CD8-positive, alpha-beta memory T cell (primary cell): ENCODE measurements around the gene ITGA7. TPM values are rescaled to one million over a fixed set of nuclear protein-coding genes. Genes with fewer than 3 reads are reported as not detected.

Source experiments
- CTCF ChIA-PET: fragments of 350-600 bp; sonication (Branson Sonifier 250); formaldehyde crosslinking; loops from one replicate; lab custom pipeline; 2021; ENCODE audit warnings: antibody characterized with exemption; lab: Charles Lee
- POLR2A ChIA-PET: fragments of 350-600 bp; sonication (Branson Sonifier 250); formaldehyde crosslinking; loops from one replicate; lab custom pipeline; 2021; ENCODE audit warnings: antibody characterized with exemption; lab: Charles Lee
- DNase-seq, 5 donors: peaks; one replicate each; pipeline versions ENCODE4 v3.0.0 to v3.0.0-alpha.2; 2020 to 2022; ENCODE audit warnings: mixed read lengths in 1 of 5
- H3K27ac ChIP-seq: one replicate; pipeline ENCODE4 v1.7.0; 2013; ENCODE audit warnings: low read depth, mild to moderate bottlenecking, low read length, moderate library complexity
- H3K27me3 ChIP-seq: 2 replicates; pipeline ENCODE4 v1.7.0; 2013; ENCODE audit warnings: low read length, mild to moderate bottlenecking; ENCODE audit not compliant: insufficient read depth, poor library complexity, severe bottlenecking
- H3K36me3 ChIP-seq: 2 replicates; pipeline ENCODE4 v1.7.0; 2013; ENCODE audit warnings: mild to moderate bottlenecking, low read length, moderate library complexity; ENCODE audit not compliant: insufficient read depth
- H3K4me1 ChIP-seq: 2 replicates; pipeline ENCODE4 v1.7.0; 2013; ENCODE audit warnings: mild to moderate bottlenecking, low read length, moderate library complexity; ENCODE audit not compliant: insufficient read depth
- H3K4me3 ChIP-seq: 2 replicates; pipeline ENCODE4 v1.7.0; 2013; ENCODE audit warnings: mild to moderate bottlenecking, low read length
- H3K9me3 ChIP-seq: 2 replicates; pipeline ENCODE4 v1.7.0; 2013; ENCODE audit warnings: mild to moderate bottlenecking, low read length
- H3K27ac Mint-ChIP-seq, 8 donors: one replicate each; pipeline ENCODE4 v1.8.0; 2020 to 2021; ENCODE audit warnings: mixed read lengths in 8 of 8, mild to moderate bottlenecking in 6 of 8, inconsistent platforms in 3 of 8, moderate library complexity in 3 of 8
- H3K27me3 Mint-ChIP-seq, 2 donors: one replicate each; pipeline ENCODE4 v1.8.0; 2020 to 2021; ENCODE audit warnings: mixed read lengths in 2 of 2, mild to moderate bottlenecking in 1 of 2, moderate library complexity in 1 of 2
- H3K36me3 Mint-ChIP-seq, 3 donors: one replicate each; pipeline ENCODE4 v1.8.0; 2020 to 2021; ENCODE audit warnings: mixed read lengths in 3 of 3, inconsistent platforms in 1 of 3, mild to moderate bottlenecking in 1 of 3
- H3K4me1 Mint-ChIP-seq, 3 donors: one replicate each; pipeline ENCODE4 v1.8.0; 2020 to 2021; ENCODE audit warnings: mixed read lengths in 3 of 3, inconsistent platforms in 1 of 3, mild to moderate bottlenecking in 1 of 3
- H3K4me3 Mint-ChIP-seq, 7 donors: one replicate each; pipeline ENCODE4 v1.8.0; 2020 to 2021; ENCODE audit warnings: mixed read lengths in 7 of 7, mild to moderate bottlenecking in 6 of 7, moderate library complexity in 4 of 7, inconsistent platforms in 2 of 7
- H3K9me3 Mint-ChIP-seq, 5 donors: one replicate each; pipeline ENCODE4 v1.8.0; 2020 to 2022; ENCODE audit warnings: mixed read lengths in 5 of 5, mild to moderate bottlenecking in 3 of 5, moderate library complexity in 2 of 5, inconsistent platforms in 1 of 5
- polyA plus RNA-seq: library from polyadenylated mRNA; unstranded; fragments of 300-500 nt; fragmentation: Illumina TruSeq; gene quantifications from one replicate; pipeline ENCODE4 v1.2.3, GENCODE V29; 2021
- total RNA-seq, 2 experiments: library from RNA; stranded (reverse); gene quantifications; one replicate each; pipeline ENCODE4 v1.2.3, GENCODE V29; 2021

The ITGA7 gene
- total and polyA plus RNA-seq, 3 experiments from 2014 or later, result 0.36 to 3.1 (median 2.7) TPM

- Mint-ChIP-seq H3K27ac (no peak overlapping the region), H3K27me3 (peaks cover 13 to 26% of the 10 kb centered on the region in 2 donors), H3K4me3 (no peak overlapping the region), H3K36me3 (peaks cover 0 to 2% (median 0%) of the 10 kb centered on the region in 3 donors), H3K9me3 (no peaks in the 10 kb centered on the region), H3K4me1 (peaks cover 10 to 13% (median 11%) of the 10 kb centered on the region in 3 donors)
- POLR2A ChIA-PET, result no interaction called here
- Histone ChIP-seq H3K9me3 (no peaks in the 10 kb centered on the region), H3K27ac (no peak overlapping the region), H3K36me3 (no peaks in the 10 kb centered on the region), H3K27me3 (peaks cover 12% of the 10 kb centered on the region), H3K4me3 (no peak overlapping the region), H3K4me1 (peaks cover 9% of the 10 kb centered on the region)
- DNase-seq, result peak in 1 of 5 donors; percentile 6
- CTCF ChIA-PET, result no interaction called here
These were observed 4.4 kb downstream of the ITGA7 start for GRCh38 chr12:55703288-55703687.

DNA sequence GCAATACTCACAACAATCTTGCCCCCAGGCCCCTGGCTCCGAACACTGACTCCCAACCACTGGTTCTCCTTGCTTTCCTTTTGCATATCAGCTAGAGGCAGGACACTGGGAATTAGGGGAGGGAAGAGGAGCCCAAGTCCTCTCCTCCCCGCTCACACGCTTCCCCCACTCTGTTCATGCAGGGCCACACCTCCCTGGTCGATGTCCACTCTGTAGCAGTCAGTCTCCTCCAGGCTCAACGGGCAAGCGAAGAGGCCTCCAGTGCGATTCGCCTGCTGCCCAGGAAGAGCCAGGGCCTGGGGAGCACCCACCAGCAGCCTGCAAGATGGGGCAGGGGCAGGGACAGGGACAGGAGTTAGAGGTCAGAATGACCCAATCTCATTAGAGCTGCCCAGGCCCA, 4.8 kb downstream of the ITGA7 start:
- ChIA-PET CTCF (no interaction called here), POLR2A (no interaction called here)
- no peak overlapping the region for H3K4me3 Mint-ChIP-seq
- Histone ChIP-seq H3K4me1 (peaks cover 6% of the 10 kb centered on the region), H3K9me3 (no peaks in the 10 kb centered on the region), H3K27ac (no peak overlapping the region), H3K4me3 (no peak overlapping the region), H3K36me3 (no peaks in the 10 kb centered on the region), H3K27me3 (peaks cover 12% of the 10 kb centered on the region)
- H3K27me3 Mint-ChIP-seq, result peaks cover 10 to 22% of the 10 kb centered on the region in 2 donors
- H3K9me3 Mint-ChIP-seq, result no peaks in the 10 kb centered on the region
- H3K4me1 Mint-ChIP-seq, result peaks cover 7 to 8% (median 7%) of the 10 kb centered on the region in 3 donors
- no peak overlapping the region for H3K27ac Mint-ChIP-seq
- peak in 1 of 5 donors; percentile 26 for DNase-seq
- peaks cover 0 to 2% (median 0%) of the 10 kb centered on the region in 3 donors for H3K36me3 Mint-ChIP-seq

DNA sequence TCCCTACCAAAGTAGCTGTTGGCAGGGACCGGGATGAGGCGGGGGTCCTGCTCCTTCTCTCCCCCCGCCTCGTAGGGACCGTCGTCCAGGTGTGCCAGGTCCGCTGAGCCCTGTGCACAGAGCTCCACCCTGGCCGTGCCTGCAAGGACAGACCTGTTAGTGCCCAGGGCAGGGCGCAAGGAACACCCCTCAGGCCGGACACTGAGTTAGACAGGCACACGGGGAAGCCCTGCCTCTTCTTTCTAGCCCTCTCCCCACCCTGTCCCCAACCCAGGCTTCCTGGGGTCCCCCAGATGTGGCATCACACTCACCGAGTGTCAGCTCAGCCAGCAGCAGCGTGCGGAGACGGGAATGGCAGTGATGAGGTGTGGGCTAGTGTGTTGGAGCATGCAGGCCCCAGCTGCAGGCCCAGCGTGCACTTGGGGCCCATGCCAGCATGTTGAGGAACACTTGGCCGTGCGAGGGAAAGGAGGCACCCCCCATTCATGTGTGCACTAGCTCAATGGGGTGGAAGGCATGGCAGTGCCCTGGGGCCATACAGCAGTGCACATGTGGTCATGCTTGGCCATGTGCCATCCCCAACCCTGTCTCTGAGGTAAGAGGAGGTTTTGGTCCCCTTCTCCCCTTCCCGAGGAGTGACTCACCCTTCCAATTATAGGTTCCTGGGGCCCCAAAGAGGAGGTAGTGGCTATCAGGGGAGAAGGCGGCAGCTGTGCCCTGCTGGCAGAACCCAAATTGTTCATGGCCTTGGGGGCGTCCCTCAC, 7.3 kb downstream of the ITGA7 start:
- DNase-seq, result peak in 1 of 5 donors; percentile 37
- ChIA-PET CTCF (interaction anchor here (1.1 kb wide), 1 partner anchor 44 kb away, joined by 3 read pairs; no protein-coding TSS in a partner anchor), POLR2A (no interaction called here)
- no peaks in the 10 kb centered on the region for H3K4me1 ChIP-seq
- Mint-ChIP-seq H3K27ac (no peak overlapping the region), H3K4me3 (no peak overlapping the region), H3K4me1 (no peaks in the 10 kb centered on the region), H3K9me3 (no peaks in the 10 kb centered on the region), H3K36me3 (peaks cover 0 to 2% (median 0%) of the 10 kb centered on the region in 3 donors), H3K27me3 (peaks cover 9 to 17% of the 10 kb centered on the region in 2 donors)
- H3K4me3 ChIP-seq, result no peak overlapping the region
- no peak overlapping the region for H3K27ac ChIP-seq
- H3K9me3 ChIP-seq, result no peaks in the 10 kb centered on the region
- H3K36me3 ChIP-seq, result no peaks in the 10 kb centered on the region
- no peaks in the 10 kb centered on the region for H3K27me3 ChIP-seq

DNA sequence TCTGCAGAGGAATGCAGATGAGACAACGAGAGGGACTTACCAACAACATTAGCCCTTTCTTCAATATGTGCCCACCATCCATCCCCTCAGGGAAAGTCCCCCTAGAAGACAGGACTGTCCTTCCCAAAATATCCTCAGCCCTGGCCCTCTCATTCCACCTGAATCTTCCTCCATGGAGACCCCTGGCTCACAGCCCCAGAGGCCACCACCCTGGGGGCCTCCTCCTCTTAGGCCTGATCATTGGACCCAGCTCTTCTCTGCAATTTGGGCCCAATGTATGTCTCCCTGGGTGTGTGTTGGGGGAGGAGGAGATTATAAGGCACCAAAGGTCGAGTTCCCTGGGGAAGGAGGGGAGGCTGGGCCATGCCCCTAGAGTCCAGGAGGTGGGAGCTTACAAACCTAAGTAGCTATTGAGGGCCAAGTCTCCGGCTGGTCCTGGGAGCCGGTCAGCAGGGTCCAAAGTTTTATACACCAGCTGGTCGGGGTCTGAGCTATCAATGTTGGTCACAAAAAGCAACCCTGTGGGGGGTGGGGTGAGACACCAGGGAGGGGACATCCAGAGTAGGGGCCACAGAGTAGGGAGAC, 8.1 kb downstream of the ITGA7 start:
- POLR2A ChIA-PET, result no interaction called here
- H3K4me3 ChIP-seq, result no peak overlapping the region
- DNase-seq, result peak in 1 of 5 donors; percentile 26

DNA sequence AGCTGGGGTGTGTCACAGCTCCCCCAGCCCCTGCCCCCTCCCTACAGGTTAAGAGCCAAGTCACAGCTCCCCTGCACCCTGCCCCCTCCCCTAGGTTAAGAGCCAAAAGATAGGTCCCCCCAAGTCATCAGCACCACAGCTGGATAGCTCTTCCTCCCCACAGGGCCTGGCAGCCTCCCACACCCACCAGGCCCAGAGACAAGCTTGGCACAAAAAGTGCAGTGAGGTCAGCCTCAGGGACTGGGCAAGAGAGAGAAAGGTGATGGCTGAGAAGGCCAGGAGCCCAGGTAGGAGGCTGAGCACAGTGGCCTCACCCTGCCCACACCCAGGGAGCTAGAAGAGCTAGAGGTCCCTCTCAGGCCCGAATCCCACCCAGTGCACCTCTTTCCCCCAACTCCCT, 8.7 kb downstream of the ITGA7 start:
- Histone ChIP-seq H3K9me3 (no peaks in the 10 kb centered on the region), H3K27me3 (no peaks in the 10 kb centered on the region), H3K4me1 (no peaks in the 10 kb centered on the region), H3K36me3 (no peaks in the 10 kb centered on the region), H3K27ac (no peak overlapping the region), H3K4me3 (no peak overlapping the region)
- Mint-ChIP-seq H3K9me3 (no peaks in the 10 kb centered on the region), H3K27ac (no peak overlapping the region), H3K36me3 (peaks cover 0 to 2% (median 0%) of the 10 kb centered on the region in 3 donors), H3K4me3 (no peak overlapping the region), H3K27me3 (peaks cover 9 to 11% of the 10 kb centered on the region in 2 donors), H3K4me1 (no peaks in the 10 kb centered on the region)
- DNase-seq, result peak in 1 of 5 donors; percentile 16
- ChIA-PET CTCF (interaction anchor here (0.9 to 1.1 kb wide), 2 partner anchors 41 to 43 kb away, joined by 3 read pairs; no protein-coding TSS in a partner anchor), POLR2A (no interaction called here)

More for the DNA sequence above, 8.1 kb downstream of the ITGA7 start:
- Mint-ChIP-seq H3K27ac (peak overlapping the region in 1 of 8 donors; percentile 51), H3K36me3 (peaks cover 0 to 2% (median 0%) of the 10 kb centered on the region in 3 donors), H3K27me3 (peaks cover 9 to 17% of the 10 kb centered on the region in 2 donors), H3K9me3 (no peaks in the 10 kb centered on the region), H3K4me1 (no peaks in the 10 kb centered on the region), H3K4me3 (no peak overlapping the region)
- Histone ChIP-seq H3K4me1 (no peaks in the 10 kb centered on the region), H3K36me3 (no peaks in the 10 kb centered on the region), H3K27me3 (no peaks in the 10 kb centered on the region), H3K27ac (no peak overlapping the region), H3K9me3 (no peaks in the 10 kb centered on the region)
- CTCF ChIA-PET, result interaction anchor here (1.1 kb wide), 1 partner anchor 43 kb away, joined by 3 read pairs; no protein-coding TSS in a partner anchor

DNA sequence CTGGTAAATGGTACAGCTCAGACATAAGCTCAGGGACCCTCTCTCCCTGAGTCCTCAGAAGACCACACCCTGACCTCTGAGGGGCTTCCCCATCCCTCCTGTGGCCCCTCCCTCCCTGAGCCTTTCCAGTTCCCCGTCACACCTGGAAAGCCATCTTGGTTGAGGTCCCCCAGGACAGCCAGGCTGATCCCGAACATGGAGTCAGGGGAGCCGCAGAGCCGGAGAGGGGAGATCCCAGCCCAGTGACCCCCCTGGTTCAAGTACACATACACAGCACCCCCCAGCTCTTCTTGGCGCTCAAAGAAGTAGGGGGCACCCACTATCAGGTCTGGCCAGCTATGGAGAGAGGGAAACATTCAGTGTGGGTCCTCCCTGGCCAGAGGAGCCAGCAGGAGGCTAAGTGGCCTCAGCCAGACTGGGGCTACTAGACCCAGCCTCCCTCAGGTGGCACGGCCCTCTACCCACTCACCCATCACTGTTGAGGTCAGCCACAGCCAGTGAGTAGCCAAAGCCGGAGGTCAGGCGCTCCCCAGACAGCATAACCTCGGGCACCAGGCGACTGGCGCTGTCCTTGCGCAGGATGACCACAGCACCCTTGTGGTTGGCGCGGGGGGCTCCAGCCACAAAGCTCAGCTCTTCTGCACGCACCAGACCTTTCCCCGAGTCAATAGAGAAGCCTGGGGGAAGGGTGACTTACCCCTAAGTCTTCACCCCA, 9.3 kb downstream of the ITGA7 start:
- Mint-ChIP-seq H3K4me1 (no peaks in the 10 kb centered on the region), H3K9me3 (no peaks in the 10 kb centered on the region), H3K36me3 (peaks cover 0 to 2% (median 0%) of the 10 kb centered on the region in 3 donors), H3K27ac (no peak overlapping the region), H3K27me3 (peaks cover 9 to 11% of the 10 kb centered on the region in 2 donors), H3K4me3 (no peak overlapping the region)
- Histone ChIP-seq H3K27me3 (no peaks in the 10 kb centered on the region), H3K4me1 (no peaks in the 10 kb centered on the region), H3K9me3 (no peaks in the 10 kb centered on the region), H3K27ac (no peak overlapping the region), H3K4me3 (no peak overlapping the region), H3K36me3 (no peaks in the 10 kb centered on the region)
- peak in 1 of 5 donors; percentile 36 for DNase-seq
- CTCF ChIA-PET, result interaction anchor here (0.9 kb wide), 1 partner anchor 41 kb away, joined by 3 read pairs; no protein-coding TSS in a partner anchor
- POLR2A ChIA-PET, result no interaction called here

DNA sequence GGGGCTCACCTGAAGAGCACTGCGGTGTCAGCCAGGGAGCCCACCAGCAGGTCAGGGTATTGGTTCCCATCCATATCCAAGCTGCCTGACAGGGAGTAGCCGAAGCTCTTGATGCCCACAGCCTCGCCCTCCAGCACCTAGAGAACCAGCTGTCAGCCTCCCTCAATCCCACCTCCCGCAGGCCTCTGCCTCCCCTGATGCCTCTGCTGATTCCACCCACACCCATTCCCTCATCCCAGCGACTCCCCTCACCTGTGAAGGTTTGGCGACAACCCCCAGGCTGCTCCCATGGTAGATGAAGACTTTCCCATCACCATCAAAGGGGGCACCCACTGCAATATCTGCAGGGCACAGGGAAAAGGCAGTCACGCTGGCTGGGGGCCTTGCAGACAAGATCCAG, 10.0 kb downstream of the ITGA7 start:
- Histone ChIP-seq H3K36me3 (no peaks in the 10 kb centered on the region), H3K27me3 (no peaks in the 10 kb centered on the region), H3K27ac (no peak overlapping the region), H3K4me1 (no peaks in the 10 kb centered on the region), H3K9me3 (no peaks in the 10 kb centered on the region), H3K4me3 (no peak overlapping the region)
- no peak for DNase-seq
- no peak overlapping the region for H3K27ac Mint-ChIP-seq
- ChIA-PET CTCF (no interaction called here), POLR2A (no interaction called here)
- H3K9me3 Mint-ChIP-seq, result no peaks in the 10 kb centered on the region
- H3K36me3 Mint-ChIP-seq, result peaks cover 0 to 2% (median 0%) of the 10 kb centered on the region in 3 donors
- no peak overlapping the region for H3K4me3 Mint-ChIP-seq
- H3K27me3 Mint-ChIP-seq, result peaks cover 7 to 9% of the 10 kb centered on the region in 2 donors
- H3K4me1 Mint-ChIP-seq, result no peaks in the 10 kb centered on the region
